Type B pancreatic cell (in vitro differentiated cells): Measurements from ENCODE around the gene PLSCR3. TPM values are rescaled to one million over a fixed set of nuclear protein-coding genes. Genes with fewer than 3 reads are reported as not detected.

Source experiments
- DNase-seq: peaks from one replicate; pipeline ENCODE4 v3.0.0; 2021; ENCODE audit warnings: mixed read lengths; ENCODE audit not compliant: unreplicated experiment; ENCODE audit errors: extremely low spot score
- H3K27ac Mint-ChIP-seq: 2 replicates; pipeline ENCODE4 v1.8.0; 2021; ENCODE audit warnings: mild to moderate bottlenecking, mixed read lengths
- H3K27me3 Mint-ChIP-seq: 2 replicates; pipeline ENCODE4 v1.8.0; 2021; ENCODE audit warnings: mixed read lengths
- H3K36me3 Mint-ChIP-seq: 2 replicates; pipeline ENCODE4 v1.8.0; 2021; ENCODE audit warnings: mixed read lengths
- H3K4me1 Mint-ChIP-seq: one replicate; pipeline ENCODE4 v1.8.0; 2021; ENCODE audit warnings: mixed read lengths; ENCODE audit not compliant: unreplicated experiment
- H3K4me3 Mint-ChIP-seq: 2 replicates; pipeline ENCODE4 v1.8.0; 2021; ENCODE audit warnings: mild to moderate bottlenecking, mixed read lengths
- H3K9me3 Mint-ChIP-seq: 2 replicates; pipeline ENCODE4 v1.8.0; 2021; ENCODE audit warnings: mixed read lengths
- CTCF ChIP-seq: fragments of 200-600 bp; sonication (generic); conservative IDR thresholded peaks from 2 replicates; pipeline ENCODE4 v1.5.0; 2021; ENCODE audit warnings: antibody characterized with exemption, mild to moderate bottlenecking
- total RNA-seq: library from RNA; stranded (reverse); gene quantifications from 2 replicates; pipeline ENCODE4 v1.2.1, GENCODE V29; 2021; ENCODE audit warnings: low replicate concordance

PLSCR3 gene
- total RNA-seq, 1 donor from 2014 or later: 39.8 TPM

- H3K27ac Mint-ChIP-seq: peak overlapping the region; percentile 86
- no peaks in the 10 kb centered on the region for H3K9me3 Mint-ChIP-seq
- H3K27me3 Mint-ChIP-seq: peaks cover 63% of the 10 kb centered on the region
- H3K4me3 Mint-ChIP-seq: peak overlapping the region; percentile 93
- peaks cover 4% of the 10 kb centered on the region for H3K36me3 Mint-ChIP-seq
- no peak for DNase-seq
- no peak for TF ChIP-seq CTCF
- H3K4me1 Mint-ChIP-seq: peaks cover 26% of the 10 kb centered on the region
These were observed 45.9 kb upstream of the PLSCR3 start for GRCh38 chr17:7440113-7440833.

- peak within 1 kb of the TSS; percentile 86 for H3K27ac Mint-ChIP-seq
- TF ChIP-seq CTCF: no peak
- H3K36me3 Mint-ChIP-seq: peaks cover 4% of the 10 kb centered on the region
- peak within 1 kb of the TSS; percentile 93 for H3K4me3 Mint-ChIP-seq
- H3K4me1 Mint-ChIP-seq: peaks cover 30% of the 10 kb centered on the region
- H3K9me3 Mint-ChIP-seq: no peaks in the 10 kb centered on the region
- no peak for DNase-seq
- H3K27me3 Mint-ChIP-seq: peaks cover 64% of the 10 kb centered on the region
These were observed 45.3 kb upstream of the PLSCR3 start, which contains the start of gene FGF11 for GRCh38 chr17:7439462-7440112. TSS of gene FGF11 (plus strand) at chr17:7439512. CDS start at chr17:7439621, 109 bp downstream.

GRCh38 chr17:7438656-7439460 is 44.5 kb upstream of the PLSCR3 start:
- Mint-ChIP-seq H3K4me1 (peaks cover 30% of the 10 kb centered on the region), H3K4me3 (peak overlapping the region; percentile 92), H3K27me3 (peaks cover 60% of the 10 kb centered on the region), H3K27ac (peak overlapping the region; percentile 86), H3K36me3 (peaks cover 4% of the 10 kb centered on the region), H3K9me3 (no peaks in the 10 kb centered on the region)
- no peak for TF ChIP-seq CTCF
- no peak for DNase-seq

- Mint-ChIP-seq H3K36me3 (peaks cover 4% of the 10 kb centered on the region), H3K27ac (peak overlapping the region; percentile 97), H3K4me1 (peaks cover 30% of the 10 kb centered on the region), H3K9me3 (no peaks in the 10 kb centered on the region), H3K27me3 (peaks cover 53% of the 10 kb centered on the region), H3K4me3 (peak overlapping the region; percentile 92)
- no peak for TF ChIP-seq CTCF
- no peak for DNase-seq
These were observed 43.8 kb upstream of the PLSCR3 start for GRCh38 chr17:7437950-7438614.

- peaks cover 30% of the 10 kb centered on the region for H3K4me1 Mint-ChIP-seq
- peak overlapping the region; percentile 99 for H3K27ac Mint-ChIP-seq
- H3K9me3 Mint-ChIP-seq: no peaks in the 10 kb centered on the region
- TF ChIP-seq CTCF: no peak
- H3K4me3 Mint-ChIP-seq: peak overlapping the region; percentile 93
- no peak for DNase-seq
- H3K36me3 Mint-ChIP-seq: peaks cover 4% of the 10 kb centered on the region
- peaks cover 49% of the 10 kb centered on the region for H3K27me3 Mint-ChIP-seq
These were observed 43.1 kb upstream of the PLSCR3 start for GRCh38 chr17:7437369-7437863.
